Calu3 (cell line): ENCODE measurements around the gene ENPEP. TPM values are rescaled to one million over a fixed set of nuclear protein-coding genes. Genes with fewer than 3 reads are reported as not detected.

Experiments used
- BruUV-seq: library from RNA; stranded (reverse); fragments of 400-500 nt; replicated peaks from 2 replicates; lab custom pipeline; 2021; lab: Mats Ljungman, UMichigan
- CTCF ChIA-PET: fragments of 300-600 bp; sonication (Branson Sonifier 250); formaldehyde crosslinking; loops from one replicate; lab custom pipeline; 2022; ENCODE audit warnings: antibody characterized with exemption; lab: Charles Lee
- DNase-seq: peaks from one replicate; pipeline ENCODE4 v3.0.0; 2022
- H3K27ac Mint-ChIP-seq: one replicate; pipeline ENCODE4 v1.8.0; 2022; ENCODE audit warnings: mixed read lengths; ENCODE audit not compliant: unreplicated experiment
- H3K27me3 Mint-ChIP-seq: one replicate; pipeline ENCODE4 v1.8.0; 2022; ENCODE audit warnings: mixed read lengths; ENCODE audit not compliant: unreplicated experiment
- H3K36me3 Mint-ChIP-seq: one replicate; pipeline ENCODE4 v1.8.0; 2022; ENCODE audit warnings: mild to moderate bottlenecking, moderate library complexity, mixed read lengths; ENCODE audit not compliant: insufficient read depth, unreplicated experiment
- H3K4me1 Mint-ChIP-seq: one replicate; pipeline ENCODE4 v1.8.0; 2022; ENCODE audit warnings: mild to moderate bottlenecking, low read depth, mixed read lengths; ENCODE audit not compliant: unreplicated experiment
- H3K4me3 Mint-ChIP-seq: one replicate; pipeline ENCODE4 v1.8.0; 2022; ENCODE audit warnings: mild to moderate bottlenecking, low read depth, moderate library complexity, mixed read lengths; ENCODE audit not compliant: unreplicated experiment
- H3K9me3 Mint-ChIP-seq: one replicate; pipeline ENCODE4 v1.8.0; 2022; ENCODE audit warnings: low read depth, mixed read lengths; ENCODE audit not compliant: unreplicated experiment
- intact Hi-C: fragments of 100-400 bp; cut with micrococcal nuclease; formaldehyde crosslinking; loops from one replicate; pipeline ENCODE4 v1.10.0; 2022; ENCODE audit not compliant: unreplicated experiment
- total RNA-seq: library from RNA; stranded (reverse); gene quantifications from 2 replicates; pipeline ENCODE4 v1.2.3, GENCODE V29; 2022
- TF ChIP-seq, protein P1 (sequence below): fragments of 200-600 bp; IDR thresholded peaks from one replicate; pipeline ENCODE4 v1.8.0; 2022; ENCODE audit warnings: antibody characterized with exemption; ENCODE audit not compliant: unreplicated experiment

The ENPEP gene
- total RNA-seq, 1 experiment from 2014 or later: not detected

DNA sequence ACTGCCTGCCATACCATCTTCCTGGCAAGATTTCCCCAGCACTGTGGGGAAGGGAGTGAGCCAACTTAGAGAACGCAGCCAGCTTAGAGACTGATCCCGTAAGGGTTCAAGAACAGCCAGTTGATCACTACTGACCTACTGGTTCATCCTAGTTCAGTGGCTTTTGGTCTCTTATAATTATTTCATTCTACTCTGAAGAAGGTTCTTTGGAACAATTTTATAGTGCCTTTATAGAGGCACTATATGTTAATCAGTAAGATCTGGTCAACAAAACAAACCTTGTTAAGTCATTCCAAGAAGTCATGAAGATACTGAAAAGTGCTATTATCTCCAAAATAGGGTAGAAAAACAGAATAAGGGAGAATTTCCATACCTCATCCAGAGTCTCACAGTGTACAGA lies 33.2 kb upstream of the ENPEP start:
- Mint-ChIP-seq H3K27ac (no peak overlapping the region), H3K36me3 (no peaks in the 10 kb centered on the region), H3K4me1 (no peaks in the 10 kb centered on the region), H3K4me3 (no peak overlapping the region), H3K9me3 (no peaks in the 10 kb centered on the region), H3K27me3 (peaks cover 18% of the 10 kb centered on the region)
- no TSS peak for BruUV-seq
- TF ChIP-seq, protein P1, sequence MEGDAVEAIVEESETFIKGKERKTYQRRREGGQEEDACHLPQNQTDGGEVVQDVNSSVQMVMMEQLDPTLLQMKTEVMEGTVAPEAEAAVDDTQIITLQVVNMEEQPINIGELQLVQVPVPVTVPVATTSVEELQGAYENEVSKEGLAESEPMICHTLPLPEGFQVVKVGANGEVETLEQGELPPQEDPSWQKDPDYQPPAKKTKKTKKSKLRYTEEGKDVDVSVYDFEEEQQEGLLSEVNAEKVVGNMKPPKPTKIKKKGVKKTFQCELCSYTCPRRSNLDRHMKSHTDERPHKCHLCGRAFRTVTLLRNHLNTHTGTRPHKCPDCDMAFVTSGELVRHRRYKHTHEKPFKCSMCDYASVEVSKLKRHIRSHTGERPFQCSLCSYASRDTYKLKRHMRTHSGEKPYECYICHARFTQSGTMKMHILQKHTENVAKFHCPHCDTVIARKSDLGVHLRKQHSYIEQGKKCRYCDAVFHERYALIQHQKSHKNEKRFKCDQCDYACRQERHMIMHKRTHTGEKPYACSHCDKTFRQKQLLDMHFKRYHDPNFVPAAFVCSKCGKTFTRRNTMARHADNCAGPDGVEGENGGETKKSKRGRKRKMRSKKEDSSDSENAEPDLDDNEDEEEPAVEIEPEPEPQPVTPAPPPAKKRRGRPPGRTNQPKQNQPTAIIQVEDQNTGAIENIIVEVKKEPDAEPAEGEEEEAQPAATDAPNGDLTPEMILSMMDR: no peak
- intact Hi-C loops: no loop called here
- DNase-seq: no peak
- CTCF ChIA-PET: no interaction called here

DNA sequence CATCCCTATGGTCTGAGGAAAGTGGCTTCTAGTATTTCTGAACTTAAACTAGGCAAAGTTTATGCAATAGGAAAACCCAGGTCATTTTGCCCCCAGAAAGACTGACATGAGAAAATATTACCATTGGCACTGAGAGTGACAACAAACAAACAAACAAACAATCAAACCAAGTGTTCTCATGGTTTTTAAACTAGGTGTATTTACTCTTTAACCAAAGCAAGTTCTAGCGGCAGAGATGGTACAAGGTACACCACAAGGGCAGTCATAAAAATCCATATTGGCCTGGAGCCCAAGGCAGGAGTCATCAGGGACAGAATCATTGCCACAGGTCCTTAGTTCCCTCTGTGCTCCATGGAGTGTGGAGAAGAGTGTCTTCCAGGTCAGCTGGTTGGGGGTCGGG lies 26.0 kb upstream of the ENPEP start:
- no peak overlapping the region for H3K4me3 Mint-ChIP-seq
- H3K27ac Mint-ChIP-seq: no peak overlapping the region
- TF ChIP-seq, protein P1: no peak
- intact Hi-C loops: no loop called here
- CTCF ChIA-PET: no interaction called here
- H3K4me1 Mint-ChIP-seq: no peaks in the 10 kb centered on the region
- no peaks in the 10 kb centered on the region for H3K36me3 Mint-ChIP-seq
- H3K9me3 Mint-ChIP-seq: no peaks in the 10 kb centered on the region
- H3K27me3 Mint-ChIP-seq: no peaks in the 10 kb centered on the region
- BruUV-seq: no TSS peak
- no peak for DNase-seq

DNA sequence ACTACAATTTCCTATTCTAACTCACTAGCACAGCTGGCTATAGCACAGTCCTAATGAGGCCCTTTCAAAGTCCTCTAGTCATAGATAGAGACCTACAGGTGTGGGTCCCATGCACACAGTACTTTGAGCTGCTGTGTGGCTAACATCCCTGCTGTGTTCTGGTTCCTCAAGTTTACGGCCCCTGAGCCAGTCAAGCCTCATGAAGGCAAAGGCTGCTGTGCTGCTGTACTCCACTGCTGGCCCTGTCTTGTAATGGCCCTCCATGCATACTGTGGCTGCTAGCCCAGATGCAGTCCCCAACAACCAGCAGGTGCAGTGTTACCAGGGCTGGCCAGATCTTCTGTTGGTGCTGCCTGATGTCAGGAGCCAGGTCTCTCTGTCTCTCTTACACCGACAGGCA lies 23.4 kb upstream of the ENPEP start:
- H3K4me3 Mint-ChIP-seq: no peak overlapping the region
- CTCF ChIA-PET: no interaction called here
- no peak overlapping the region for H3K27ac Mint-ChIP-seq
- DNase-seq: no peak
- H3K4me1 Mint-ChIP-seq: no peaks in the 10 kb centered on the region
- no peaks in the 10 kb centered on the region for H3K27me3 Mint-ChIP-seq
- BruUV-seq: no TSS peak
- H3K9me3 Mint-ChIP-seq: no peaks in the 10 kb centered on the region
- intact Hi-C loops: no loop called here
- TF ChIP-seq, protein P1: no peak
- no peaks in the 10 kb centered on the region for H3K36me3 Mint-ChIP-seq

DNA sequence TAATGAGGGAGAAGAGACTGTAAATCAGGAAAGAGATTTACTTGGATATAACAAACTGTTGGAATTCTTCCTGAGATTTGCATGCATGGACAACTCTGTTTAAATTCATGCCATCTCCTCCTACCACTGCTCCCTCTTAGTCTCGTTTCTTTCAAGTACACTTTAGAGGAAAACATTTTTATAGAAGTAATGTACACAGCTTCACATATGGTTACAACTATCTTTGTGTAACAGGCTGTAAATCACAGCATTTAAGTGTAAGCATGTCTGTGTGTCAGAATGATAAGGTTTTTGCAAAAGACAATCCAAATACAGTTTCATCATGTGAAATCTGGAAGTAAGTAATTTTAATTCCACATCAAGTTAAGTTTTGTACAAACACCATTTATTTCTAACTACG lies 21.5 kb upstream of the ENPEP start:
- intact Hi-C loops: no loop called here
- no peak for DNase-seq
- no TSS peak for BruUV-seq
- no peaks in the 10 kb centered on the region for H3K4me1 Mint-ChIP-seq
- H3K27me3 Mint-ChIP-seq: no peaks in the 10 kb centered on the region
- H3K9me3 Mint-ChIP-seq: no peaks in the 10 kb centered on the region
- TF ChIP-seq, protein P1: no peak
- no peak overlapping the region for H3K27ac Mint-ChIP-seq
- no peak overlapping the region for H3K4me3 Mint-ChIP-seq
- CTCF ChIA-PET: no interaction called here
- no peaks in the 10 kb centered on the region for H3K36me3 Mint-ChIP-seq
